Activated CD8-positive, alpha-beta memory T cell treated with anti-CD3 and anti-CD28 coated beads, Interleukin-2, amount 50 U/mL, for 48 hours (primary cell): ENCODE measurements around the gene BTBD6.

Source experiments
- DNase-seq: peaks from one replicate; pipeline ENCODE4 v3.0.0-alpha.2; 2020

BTBD6 gene

DNA sequence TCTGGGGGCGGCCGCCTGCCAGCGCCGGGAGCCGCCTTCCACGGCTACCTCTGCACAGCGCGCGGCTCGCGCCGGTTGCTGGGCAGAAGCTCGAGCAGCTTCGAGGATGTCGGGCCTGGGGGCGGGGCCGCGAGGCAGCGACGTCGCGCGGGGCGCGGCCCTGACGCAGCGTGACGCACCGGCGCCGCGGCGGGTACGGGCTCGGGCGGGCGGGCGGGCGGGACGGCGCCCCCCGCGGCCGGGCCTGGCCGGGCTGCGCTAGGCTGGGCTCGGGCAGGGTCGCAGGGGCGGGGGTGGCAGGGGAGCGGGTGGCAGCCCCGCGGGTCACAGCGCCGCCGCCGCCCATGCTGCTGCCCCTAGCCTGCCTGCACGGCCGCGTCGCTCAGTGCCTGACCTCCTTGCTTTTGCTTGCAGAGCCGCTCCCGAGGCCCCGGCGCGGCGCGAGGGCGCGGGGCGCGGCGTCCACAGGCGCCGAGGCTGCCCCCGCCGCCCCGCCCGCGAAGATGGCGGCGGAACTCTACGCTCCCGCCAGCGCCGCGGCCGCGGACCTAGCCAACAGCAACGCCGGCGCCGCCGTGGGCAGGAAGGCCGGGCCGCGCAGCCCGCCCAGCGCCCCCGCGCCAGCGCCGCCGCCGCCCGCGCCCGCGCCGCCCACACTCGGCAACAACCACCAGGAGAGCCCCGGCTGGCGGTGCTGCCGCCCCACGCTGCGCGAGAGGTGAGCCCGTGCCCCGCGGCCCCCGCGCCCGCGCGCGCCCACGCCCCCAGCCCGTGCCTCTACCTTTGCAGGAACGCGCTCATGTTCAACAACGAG lies at the start of gene BTBD6:
Gene BTBD6 (plus strand): TSS at position 166 of the 814 bp plus-strand sequence. CDS start 179 bp downstream, at position 345.
- peak; percentile 92 for DNase-seq

DNA sequence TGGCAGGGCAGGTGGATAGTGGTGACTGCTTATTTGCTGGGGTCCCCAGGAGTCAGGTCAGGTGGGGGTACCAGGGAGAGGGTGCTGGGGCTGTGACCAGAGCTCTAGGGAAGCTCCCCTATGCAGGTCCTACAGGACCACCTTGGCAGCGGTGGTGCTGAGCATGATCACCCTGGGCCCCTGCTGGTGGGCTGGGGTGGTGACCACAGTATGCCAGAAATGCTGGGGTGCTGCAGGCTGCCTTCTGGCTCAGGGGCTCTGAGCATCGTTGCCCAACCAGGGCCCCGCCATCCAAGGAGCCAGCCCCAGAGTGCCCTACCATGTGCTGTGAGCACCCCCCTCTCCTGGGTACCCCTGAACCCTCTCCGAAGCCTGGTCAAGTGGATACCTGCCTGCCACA lies 49.7 kb upstream of the BTBD6 start:
- DNase-seq: no peak

DNA sequence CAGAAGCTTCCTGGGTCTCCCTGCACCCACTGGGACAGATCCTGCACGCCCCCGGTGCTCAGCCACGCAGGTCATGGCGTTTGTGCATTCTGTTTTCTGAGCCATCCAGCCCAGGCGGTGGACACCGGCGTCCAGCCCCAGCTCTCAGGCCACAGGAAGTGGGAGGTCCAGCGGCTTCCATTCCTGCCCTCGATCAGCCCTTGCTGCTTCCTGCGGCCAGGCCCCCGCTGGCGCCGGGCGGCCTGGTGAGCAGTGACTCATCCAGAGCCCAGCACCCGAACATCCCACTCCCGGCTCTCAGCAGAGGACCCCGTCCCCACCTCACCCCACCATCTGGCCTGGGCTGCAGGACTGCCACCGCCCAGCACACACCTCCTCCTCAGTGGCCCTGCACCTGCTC lies 49.2 kb upstream of the BTBD6 start:
- no peak for DNase-seq

DNA sequence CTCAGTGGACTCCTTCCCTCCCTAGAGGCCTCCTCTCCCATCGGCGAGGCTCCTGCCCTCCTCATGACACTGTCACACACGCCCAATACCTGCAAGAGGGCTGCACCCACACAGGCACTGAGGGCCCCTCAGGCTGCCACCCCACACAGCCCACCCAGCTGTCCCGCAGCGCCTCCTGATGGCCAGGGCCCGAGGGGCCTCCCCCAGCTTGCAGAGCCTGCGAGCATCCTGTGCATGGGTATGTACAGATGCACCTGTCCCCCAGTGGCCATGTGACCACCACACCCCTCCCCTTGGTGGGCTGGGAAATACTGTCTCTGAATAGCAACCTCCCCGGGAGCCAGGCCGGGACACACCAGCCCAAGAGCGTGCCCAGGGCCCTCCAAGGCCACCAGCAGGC lies 48.3 kb upstream of the BTBD6 start:
- DNase-seq: no peak

DNA sequence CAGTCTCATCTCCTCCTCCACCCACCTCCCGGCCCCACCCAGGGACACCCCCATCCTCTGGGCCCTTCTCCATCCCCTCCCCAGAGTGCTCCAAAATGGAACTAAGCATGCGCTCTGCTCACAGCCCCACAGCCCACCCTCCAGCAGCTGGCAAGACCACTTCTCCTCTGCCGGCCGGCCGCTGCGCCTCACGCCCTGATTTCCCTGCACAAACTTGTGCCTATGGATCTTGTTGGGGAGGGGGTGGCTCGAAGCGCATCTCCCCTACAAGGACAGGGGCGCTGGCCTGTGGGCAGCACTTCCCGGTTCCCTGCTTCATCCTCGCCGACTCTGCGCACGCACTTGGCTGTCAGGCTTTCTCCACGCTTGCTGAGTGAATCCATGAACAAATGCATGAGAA lies 47.7 kb upstream of the BTBD6 start:
- DNase-seq: no peak

DNA sequence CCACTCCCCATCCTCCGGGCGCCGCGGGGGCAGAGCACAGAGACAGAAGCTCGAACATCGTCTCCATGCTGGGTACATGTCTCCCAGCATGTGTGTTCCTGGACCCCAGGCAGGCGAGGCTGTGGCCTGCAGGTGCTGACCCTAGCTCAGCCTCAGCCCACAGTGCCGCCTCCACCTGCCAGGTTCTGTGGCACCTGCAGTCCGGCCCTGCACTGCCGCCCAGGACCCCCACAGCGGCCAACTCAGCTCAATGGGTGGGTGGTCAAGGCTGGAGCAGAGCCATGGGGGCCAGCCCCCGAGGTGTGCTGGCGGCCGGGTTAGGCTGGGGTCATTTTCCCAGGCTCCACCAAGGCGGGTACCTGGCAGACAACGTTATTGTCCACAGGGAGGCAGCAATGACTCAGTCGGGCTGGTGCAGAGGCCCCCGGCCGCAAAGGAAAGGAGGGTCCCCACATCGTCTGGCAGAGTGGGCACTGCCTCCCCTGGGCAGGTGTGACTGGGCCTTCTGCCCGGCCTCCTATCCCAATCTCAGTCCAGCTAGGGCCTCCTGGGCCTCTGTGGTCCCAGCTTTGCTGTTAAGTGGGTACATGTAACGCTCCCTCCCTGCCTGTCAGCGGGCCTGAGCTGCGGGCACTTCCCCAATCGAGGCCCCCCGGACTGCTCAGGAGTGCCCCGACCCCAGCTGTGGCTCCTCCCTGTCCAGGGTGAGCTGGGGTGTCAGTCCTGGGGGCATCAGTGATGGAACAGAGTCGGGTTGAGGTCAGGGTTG lies 47.0 kb upstream of the BTBD6 start:
- DNase-seq: no peak

DNA sequence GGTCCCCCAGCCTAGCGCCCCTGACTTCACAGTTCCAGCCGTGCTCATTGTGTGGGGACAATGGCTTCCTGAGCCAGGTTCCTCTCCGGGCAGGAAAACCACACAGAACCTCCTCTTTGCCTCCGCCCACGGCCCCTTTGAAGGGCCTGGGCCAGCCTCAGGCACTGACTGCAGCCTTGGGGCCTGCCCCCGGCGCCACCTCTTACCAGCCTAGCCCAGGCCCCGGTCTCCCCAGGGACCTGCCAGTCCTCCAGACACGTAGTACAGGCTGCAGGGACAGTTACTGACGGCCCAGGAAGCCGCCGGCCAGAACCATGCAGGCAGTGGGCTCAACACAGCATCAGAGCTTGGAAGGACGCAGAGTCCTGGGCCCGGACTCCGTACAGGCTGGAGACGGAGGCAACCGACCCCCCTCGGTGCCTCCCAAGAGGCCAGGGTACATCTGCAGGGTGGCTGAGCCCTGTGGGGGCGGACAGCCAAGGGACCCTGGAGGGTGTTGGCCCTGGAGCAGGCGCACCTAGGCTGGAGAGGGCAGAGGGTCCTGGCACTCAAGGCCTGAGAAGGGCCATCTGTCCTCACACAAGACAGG lies 46.3 kb upstream of the BTBD6 start:
- peak; percentile 72 for DNase-seq

DNA sequence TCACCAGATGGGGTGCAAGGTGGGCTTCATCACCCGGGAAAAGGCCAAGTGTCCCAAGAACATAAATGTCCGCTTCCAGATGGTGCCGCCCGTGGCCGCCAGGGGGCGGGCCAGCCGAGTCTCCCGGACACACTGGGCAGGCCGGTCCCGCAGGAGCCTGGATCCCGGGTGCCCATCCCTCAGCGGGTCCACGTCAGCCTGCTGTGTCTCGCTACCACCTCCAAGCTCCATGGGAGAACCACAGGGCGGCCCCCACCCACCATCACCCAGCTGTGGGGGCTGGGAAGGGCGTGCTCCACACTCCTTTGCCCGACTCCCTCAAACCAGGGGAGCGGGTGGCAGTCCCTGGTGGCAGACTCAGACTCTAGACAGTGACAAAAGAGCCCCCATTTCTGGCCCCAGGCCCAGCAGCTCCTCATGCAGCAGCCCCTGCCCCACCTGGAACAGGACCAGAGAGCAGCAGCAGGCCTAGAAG lies 45.2 kb upstream of the BTBD6 start:
- DNase-seq: peak; percentile 88

DNA sequence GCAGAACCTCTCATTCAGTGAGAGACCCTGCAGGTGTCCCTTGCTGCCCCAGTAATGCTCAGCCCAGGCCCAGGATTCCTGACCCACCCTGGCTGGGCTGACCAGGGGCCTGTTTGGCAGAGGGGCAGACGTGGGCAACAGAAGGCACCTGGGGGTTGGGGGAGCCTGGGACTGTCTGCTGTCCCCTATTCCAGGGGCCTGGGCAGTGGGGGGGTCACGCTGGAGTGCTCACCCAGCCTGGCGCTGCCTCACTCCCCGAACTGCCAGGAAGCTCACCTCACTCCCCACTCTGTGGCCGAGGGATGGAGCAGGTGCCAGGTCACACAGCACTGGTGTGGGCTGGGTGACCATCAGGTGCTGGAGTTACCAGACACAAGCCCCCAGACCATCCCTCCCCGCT lies 44.6 kb upstream of the BTBD6 start:
- no peak for DNase-seq

DNA sequence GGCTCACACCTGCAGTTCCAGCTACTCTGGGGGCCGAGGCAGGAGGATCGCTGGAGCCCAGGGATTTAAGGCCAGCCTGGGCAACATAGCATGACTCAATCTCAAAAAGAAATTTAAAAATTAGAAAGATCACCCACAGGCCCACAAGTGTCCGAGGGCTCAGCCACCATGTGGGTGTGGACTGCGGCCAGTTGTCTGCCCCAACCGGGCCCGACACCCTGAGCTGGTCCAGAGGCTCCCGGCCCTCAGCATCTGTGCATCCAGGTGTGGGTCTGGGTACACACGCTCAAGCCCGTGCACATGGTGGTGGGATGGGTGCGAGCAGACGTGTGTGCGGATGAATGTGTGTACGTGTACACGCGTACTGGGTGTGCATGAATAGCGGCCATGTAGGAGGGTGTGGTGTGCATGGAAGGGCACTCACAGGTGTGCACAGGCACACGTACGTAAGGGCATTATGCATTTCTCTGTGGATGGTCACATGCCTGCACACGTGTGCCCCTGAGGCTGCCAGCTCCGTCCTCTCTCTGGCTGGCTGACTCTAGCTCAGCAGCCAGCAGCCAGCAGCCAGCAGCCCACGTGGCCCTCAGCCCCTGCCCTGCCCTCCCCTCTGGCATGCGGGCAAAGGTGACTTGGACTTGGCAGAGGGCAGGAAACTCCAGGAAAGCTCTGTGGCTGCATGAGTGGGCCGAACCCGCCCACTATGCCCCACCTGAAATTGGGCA lies 44.0 kb upstream of the BTBD6 start:
- DNase-seq: no peak

DNA sequence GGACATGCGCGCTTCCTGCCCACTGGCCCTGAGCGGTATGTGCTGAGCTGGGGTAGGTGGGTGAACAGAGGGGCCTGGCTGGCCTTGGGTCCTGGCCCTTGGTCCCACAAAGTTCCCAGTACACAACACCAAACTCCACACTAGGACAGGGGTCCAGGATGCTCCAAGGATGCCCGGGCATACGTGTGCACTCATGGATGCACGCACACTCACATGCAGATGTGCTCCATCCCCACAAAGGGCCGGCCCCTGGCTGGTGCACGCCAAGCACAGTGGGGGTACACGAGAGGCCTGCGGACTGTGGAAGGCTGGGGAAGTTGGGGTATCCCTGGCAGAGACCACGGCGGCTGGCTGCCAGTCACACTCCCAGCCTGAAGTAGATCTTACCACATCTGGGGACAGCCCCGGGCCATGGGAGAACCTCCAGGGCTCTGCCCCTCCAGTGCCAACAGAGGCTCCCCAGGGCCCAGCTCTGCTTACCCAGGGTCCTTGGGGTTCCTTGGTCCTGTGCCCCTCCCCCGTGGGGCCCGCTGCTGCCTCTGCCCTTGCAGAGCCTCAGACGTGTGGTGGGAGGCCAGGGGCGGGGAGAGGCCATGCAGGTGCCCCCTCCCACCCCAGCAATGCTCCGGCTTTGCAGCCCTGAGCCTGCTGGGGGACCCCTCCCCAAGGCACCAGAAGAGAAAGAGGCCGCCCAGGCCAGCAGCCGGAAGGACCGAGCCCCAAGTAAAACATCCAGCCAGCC lies 43.2 kb upstream of the BTBD6 start:
- no peak for DNase-seq

DNA sequence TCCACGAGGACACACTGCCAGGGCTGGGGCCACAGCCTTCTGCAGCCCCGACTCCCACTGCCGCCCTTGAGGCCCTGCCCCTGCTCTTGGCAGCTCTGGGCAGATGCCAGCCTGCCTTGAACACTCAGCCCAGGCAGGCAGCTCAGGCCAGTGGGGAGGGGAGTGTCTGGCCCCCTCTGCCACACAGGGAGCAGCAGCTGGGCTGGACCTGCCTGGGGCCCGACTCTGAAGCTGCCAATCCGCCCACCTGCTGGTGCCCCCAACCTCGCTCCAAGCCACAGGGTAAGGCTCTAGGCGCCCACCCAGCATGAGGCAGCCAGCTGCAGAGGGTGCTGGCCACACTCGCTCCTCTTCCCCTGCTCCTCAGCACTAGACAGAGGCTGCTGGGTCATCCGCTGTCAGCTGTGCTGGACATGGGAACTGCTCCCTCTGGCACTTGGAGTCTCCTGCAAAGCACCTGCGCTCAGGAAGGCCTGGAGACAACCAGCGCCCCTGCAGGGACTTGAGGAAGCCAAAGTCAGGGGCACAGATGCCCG lies 42.6 kb upstream of the BTBD6 start:
- DNase-seq: no peak

DNA sequence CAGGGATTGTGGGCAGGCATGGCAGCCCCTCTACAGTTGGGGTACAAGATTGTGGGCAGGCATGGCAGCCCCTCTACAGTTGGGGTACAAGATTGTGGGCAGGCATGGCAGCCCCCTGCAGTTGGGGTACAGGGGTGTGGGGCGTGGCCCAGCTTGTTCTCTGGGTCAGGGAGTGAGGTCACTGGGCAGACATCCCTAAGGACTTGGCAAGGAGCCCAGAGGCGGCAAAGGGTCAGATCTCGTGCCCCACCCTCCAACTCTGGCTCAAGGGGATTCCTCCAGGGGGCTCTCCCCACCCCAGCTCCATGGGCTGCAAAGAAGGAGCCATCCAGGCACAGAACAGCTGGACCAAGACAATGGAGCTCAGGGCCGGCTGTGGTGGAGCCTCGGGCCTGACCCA lies 41.5 kb upstream of the BTBD6 start:
- DNase-seq: no peak

DNA sequence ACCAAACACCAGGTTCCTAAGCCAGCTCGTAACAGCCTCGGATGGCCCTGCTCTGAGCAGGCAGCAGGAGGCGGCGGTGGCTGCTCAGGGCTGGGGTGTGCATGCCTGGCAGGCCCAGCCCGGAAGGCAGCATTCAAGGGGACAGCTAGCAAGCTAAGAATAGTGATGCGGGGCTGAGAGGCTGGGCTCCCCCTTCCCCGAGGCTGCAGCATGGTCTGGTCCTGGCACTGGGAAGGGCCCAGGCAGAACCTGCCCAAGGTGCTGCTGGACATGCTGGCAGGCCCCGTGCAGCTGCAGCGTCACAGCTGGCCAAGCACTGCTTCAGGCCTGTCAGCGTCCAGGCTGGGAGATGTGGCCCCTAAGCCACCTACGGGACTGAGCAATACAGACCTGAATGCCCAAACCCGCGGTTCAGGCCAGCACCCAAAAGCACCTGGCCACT lies 40.9 kb upstream of the BTBD6 start:
- DNase-seq: no peak

DNA sequence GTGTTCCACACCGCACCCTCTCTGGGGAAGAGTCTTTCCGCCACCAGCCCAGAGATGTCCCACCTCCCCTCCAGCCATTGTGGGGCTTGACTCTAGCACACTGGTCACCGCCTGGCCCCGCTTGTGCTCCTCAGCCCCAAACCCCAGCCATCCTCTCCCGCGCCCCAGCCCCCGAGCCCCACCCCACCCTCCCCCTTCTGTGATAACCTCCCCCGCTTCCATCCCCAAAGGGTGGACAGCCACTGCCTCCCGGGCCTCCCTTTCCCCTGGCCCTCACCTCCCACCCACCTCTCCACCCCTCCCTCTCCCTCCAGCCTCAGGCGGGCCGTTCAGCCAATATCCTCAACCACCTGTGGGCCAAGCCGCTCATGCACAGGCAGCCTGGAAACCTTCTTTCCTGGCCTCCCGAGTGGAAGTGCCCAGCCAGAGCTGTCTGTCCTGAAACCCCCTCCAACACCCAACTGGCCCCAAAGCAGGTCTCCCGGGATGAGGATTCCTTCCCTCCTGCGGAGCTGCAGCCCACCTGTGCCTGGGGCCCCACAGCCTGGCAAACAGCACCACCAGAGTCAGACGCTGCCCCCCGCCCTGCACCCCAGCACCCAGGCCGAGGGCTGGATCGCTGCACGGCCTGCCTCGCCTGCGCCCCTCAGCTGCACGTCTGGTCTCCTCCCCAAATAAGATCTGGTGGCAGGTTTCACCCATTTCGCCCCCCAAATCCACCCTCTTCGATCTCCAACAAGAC lies 40.2 kb upstream of the BTBD6 start:
- DNase-seq: no peak

DNA sequence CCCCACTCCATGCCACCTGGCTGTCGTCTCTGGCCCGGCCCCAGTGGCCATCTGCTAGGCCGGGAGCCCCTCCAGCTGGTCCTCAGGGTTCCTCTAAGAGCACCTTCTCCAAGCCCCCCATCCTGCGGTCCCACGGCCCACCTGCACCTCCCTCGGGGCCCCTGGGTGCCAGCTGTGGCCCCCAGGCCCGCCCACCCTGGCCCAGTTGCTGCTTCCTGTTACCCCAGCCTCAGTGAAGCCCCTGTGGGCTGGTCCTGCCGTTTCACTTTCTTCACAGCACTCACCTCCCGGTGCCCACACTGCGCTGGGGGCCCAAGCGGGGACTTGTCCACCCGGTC lies 39.6 kb upstream of the BTBD6 start:
- DNase-seq: no peak

DNA sequence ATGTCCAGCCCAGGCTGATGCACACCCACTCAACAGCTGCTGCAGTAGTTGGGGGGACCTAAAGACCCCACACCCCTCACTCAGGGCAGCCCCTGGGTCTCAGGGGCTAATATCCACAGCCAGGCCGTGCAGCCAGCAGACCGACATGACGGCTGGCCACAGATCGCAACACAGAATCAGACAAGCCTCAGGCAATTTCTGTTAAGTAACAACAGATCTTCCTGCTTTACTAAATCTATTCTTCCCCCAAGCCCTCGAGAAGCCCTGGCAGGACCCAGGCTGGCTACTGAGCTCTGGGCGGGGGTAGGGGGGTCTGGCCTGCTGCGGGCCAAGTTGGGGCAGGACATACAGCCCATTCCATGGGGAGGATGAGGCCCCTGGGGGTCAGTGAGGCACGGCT lies 39.2 kb upstream of the BTBD6 start:
- no peak for DNase-seq

DNA sequence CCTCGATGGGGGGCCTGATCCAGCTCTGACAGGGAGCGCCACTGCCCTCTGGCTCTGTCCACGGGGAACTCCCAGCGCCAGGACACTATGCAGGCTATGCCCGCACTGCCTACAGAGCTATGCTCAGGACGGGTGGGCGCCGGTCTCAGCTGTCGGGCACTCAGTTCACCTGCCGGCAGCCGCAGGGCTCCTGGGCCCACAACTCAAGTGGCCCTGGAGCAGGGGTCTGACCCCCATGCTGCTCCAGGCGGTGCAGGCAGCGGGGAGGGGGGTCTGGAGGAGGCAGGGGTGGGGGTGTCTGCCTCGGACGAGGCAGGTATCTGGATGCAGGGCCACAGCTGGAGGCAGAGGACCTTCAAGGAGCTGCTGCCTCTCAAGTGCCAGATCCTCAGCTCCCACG lies 38.7 kb upstream of the BTBD6 start:
- DNase-seq: no peak

DNA sequence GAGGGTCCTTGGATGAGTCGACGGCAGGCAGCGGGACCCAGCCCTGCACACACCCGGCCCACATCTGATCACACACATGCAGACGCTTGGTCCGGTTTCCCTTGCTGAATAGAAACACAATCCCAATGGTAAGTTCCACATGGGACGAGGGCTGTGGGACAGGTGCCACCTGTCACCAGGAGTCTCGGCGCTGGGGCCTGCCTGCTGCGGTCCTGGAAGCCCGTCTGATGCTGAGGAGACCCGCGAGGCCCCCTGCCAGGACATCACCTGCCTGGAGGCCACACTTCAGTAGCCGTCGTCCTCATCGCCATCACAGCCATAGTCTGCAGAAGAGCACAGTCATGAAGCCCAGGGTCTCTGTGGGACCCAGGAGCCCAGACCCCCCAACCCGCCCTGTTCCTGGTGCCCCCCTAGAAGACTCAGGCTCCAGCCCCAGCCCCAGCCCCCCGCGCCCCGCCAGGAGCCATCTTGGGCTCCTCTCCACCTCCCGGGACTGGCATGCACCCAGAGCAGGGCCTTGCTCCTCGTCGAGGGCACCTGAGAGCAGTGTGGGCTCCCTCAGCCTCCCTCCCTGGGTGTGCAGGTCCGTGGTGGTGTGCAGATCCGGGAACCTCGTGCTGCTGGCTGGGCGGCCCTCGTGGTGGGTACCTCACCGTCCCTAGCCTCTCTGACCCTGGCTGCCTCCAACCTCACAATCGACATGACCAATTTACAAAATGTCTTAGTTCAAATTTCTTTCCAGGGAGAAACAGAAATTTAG lies 37.9 kb upstream of the BTBD6 start:
- no peak for DNase-seq

DNA sequence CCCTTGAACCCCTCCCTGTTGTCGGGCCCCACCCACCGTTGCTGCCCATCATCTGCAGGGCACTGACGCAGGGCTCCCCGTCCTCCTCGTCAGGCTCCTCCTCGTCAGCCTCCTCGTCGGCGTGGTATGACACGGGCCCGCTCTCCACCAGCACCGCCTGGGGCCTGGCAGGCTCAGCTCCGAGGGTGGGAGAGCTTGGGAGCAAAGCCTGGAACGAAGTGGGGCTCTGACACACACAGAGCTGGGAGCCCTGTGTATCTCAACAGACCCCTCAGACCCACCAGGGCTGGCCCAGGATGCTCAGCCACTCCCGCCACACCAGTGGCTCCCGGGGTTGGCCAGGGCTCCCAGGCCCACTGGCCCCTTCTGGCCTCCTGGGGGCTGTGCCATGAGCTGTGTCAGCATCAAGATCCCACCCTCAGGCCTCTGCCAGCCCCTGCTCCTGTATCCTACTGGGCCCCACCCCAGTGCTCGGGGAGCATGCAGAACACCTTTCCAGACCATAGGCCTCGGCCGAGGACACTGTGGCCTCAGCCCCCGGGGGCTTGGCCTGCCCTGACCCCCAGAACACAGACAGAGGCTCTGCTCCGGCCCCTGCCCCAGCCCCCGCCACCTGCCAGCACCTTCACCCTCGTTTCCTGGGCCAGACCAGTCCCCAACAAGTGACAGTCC lies 37.1 kb upstream of the BTBD6 start:
- DNase-seq: no peak
